Nephron progenitor cell (in vitro differentiated cells): ENCODE measurements around the gene CPT1B.

Source experiments
- DNase-seq: peaks from one replicate; pipeline ENCODE4 v3.0.0; 2021
- H3K27ac Mint-ChIP-seq: 2 replicates; pipeline ENCODE4 v1.8.0; 2021; ENCODE audit warnings: mild to moderate bottlenecking, moderate library complexity, mixed read lengths
- H3K27me3 Mint-ChIP-seq: 2 replicates; pipeline ENCODE4 v1.8.0; 2021; ENCODE audit warnings: mild to moderate bottlenecking, low read depth, mixed read lengths; ENCODE audit not compliant: poor library complexity
- H3K36me3 Mint-ChIP-seq: 2 replicates; pipeline ENCODE4 v1.8.0; 2021; ENCODE audit warnings: low read depth, mixed read lengths
- H3K4me1 Mint-ChIP-seq: 2 replicates; pipeline ENCODE4 v1.8.0; 2021; ENCODE audit warnings: mixed read lengths
- H3K4me3 Mint-ChIP-seq: 2 replicates; pipeline ENCODE4 v1.8.0; 2021; ENCODE audit warnings: mild to moderate bottlenecking, moderate library complexity, mixed read lengths
- H3K9me3 Mint-ChIP-seq: 2 replicates; pipeline ENCODE4 v1.8.0; 2021; ENCODE audit warnings: mild to moderate bottlenecking, moderate library complexity, mixed read lengths
- TF ChIP-seq, protein P1 (sequence below): fragments of 200-600 bp; sonication (generic); IDR thresholded peaks from 2 replicates; pipeline ENCODE4 v1.5.0; 2021; ENCODE audit warnings: antibody characterized with exemption

The CPT1B gene

DNA sequence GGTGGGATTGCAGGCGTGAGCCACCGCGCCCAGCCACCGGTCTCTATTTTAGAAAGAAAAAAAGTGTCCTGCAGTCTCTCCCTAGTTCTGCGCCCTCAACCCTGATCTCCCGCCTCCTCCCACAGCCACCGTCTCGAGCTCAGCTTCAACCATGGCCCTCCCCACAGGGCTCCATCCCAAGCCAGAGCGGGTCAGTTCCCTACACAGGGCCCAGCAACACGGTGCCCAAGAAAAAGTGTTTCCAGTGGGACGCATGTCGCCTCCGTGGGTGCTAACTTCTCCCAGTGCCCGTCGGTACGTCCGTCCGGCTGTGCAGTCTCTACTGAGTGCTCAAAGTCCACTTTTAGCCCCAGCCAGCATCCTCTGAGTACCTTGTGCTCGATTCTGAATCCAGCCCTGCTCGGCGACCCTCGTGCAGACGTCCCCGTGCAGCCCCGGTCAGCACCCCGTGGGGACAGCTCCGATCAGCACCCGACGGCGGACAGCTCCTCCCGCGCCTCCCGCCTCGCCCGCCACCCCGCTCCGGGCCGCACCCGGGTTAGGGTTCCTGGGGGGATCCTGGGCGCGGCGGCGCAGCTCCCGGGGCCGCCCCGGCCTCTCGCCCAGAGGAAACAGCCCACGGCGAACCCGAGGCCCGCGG lies 21.7 kb upstream of the CPT1B start:
- DNase-seq, result peak; percentile 95
- peaks cover 13% of the 10 kb centered on the region for H3K36me3 Mint-ChIP-seq

DNA sequence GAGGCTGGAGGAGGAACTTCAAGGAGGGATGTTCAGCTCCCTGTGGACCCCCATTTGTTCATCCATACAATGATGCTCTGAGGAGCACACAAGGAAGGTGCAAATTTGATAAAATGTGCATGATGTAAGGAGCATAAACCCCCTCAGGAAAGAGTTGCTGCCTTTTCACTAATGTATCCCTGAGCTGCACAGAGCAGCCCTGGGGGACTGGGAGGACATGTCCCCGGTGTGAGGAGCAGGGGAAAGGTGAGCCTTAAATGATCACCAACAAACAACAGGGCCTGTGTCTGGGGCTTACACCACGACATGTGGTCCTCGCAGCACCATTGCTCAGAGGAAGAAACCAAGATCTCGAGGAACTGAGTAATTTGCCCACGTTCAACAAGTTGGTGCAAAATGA lies 18.9 kb upstream of the CPT1B start:
- no peak overlapping the region for H3K4me3 Mint-ChIP-seq
- no peak overlapping the region for H3K27ac Mint-ChIP-seq

More for the DNA sequence above, 21.7 kb upstream of the CPT1B start:
- peaks cover 34% of the 10 kb centered on the region for H3K27me3 Mint-ChIP-seq
- TF ChIP-seq, protein P1, sequence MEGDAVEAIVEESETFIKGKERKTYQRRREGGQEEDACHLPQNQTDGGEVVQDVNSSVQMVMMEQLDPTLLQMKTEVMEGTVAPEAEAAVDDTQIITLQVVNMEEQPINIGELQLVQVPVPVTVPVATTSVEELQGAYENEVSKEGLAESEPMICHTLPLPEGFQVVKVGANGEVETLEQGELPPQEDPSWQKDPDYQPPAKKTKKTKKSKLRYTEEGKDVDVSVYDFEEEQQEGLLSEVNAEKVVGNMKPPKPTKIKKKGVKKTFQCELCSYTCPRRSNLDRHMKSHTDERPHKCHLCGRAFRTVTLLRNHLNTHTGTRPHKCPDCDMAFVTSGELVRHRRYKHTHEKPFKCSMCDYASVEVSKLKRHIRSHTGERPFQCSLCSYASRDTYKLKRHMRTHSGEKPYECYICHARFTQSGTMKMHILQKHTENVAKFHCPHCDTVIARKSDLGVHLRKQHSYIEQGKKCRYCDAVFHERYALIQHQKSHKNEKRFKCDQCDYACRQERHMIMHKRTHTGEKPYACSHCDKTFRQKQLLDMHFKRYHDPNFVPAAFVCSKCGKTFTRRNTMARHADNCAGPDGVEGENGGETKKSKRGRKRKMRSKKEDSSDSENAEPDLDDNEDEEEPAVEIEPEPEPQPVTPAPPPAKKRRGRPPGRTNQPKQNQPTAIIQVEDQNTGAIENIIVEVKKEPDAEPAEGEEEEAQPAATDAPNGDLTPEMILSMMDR, result no peak
- no peaks in the 10 kb centered on the region for H3K9me3 Mint-ChIP-seq
- H3K4me1 Mint-ChIP-seq, result peaks cover 22% of the 10 kb centered on the region
- H3K4me3 Mint-ChIP-seq, result peak overlapping the region; percentile 70
- H3K27ac Mint-ChIP-seq, result no peak overlapping the region

DNA sequence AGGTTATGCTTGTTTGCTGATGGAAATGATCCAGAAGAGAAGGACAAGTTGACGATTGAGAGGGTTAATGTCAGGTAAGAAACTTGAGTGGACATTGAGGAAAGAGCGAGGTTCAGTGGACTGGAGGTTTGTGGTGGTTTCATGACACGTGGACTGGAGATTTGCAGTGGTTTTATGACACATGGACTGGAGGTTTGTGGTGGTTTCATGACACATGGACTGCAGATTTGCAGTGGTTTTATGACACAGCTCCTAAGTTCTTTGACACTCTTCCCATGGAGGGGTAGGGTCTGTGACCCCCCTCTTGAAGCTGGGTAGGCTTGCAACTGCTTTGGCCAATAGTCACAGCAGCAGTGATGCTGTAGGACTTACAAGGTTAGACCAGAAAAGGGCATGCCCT lies 17.0 kb upstream of the CPT1B start:
- H3K27me3 Mint-ChIP-seq, result peaks cover 30% of the 10 kb centered on the region
- H3K36me3 Mint-ChIP-seq, result peaks cover 20% of the 10 kb centered on the region
- no peak overlapping the region for H3K4me3 Mint-ChIP-seq
- H3K4me1 Mint-ChIP-seq, result peaks cover 4% of the 10 kb centered on the region
- no peak for DNase-seq
- H3K9me3 Mint-ChIP-seq, result no peaks in the 10 kb centered on the region
- TF ChIP-seq, protein P1, result no peak
- H3K27ac Mint-ChIP-seq, result no peak overlapping the region

More for the DNA sequence above, 18.9 kb upstream of the CPT1B start:
- TF ChIP-seq, protein P1, result no peak
- peaks cover 19% of the 10 kb centered on the region for H3K36me3 Mint-ChIP-seq
- H3K4me1 Mint-ChIP-seq, result peaks cover 11% of the 10 kb centered on the region
- peaks cover 28% of the 10 kb centered on the region for H3K27me3 Mint-ChIP-seq
- no peaks in the 10 kb centered on the region for H3K9me3 Mint-ChIP-seq
- DNase-seq, result no peak

DNA sequence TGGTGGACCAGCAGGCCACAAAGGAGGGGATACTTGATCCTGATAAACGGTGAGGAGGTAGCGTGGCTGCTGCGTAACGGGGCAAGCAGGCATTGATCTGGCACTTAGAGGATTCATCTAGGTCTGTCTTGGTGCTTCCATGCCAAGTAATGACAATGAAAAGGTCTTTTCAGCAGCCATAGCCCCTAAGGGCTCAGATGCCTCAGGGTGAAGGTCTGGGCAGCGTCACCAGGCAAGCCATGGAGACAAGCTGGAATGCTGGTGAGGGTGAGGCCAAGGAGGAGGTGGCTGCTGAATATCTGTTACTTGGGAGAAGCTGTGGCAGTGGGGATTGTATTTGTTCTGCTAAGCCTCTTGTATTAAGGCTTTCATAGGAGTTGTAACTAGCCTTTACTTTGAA lies 9.2 kb upstream of the CPT1B start:
- no peak overlapping the region for H3K4me3 Mint-ChIP-seq
- DNase-seq, result no peak
- peaks cover 37% of the 10 kb centered on the region for H3K27me3 Mint-ChIP-seq
- H3K36me3 Mint-ChIP-seq, result peaks cover 4% of the 10 kb centered on the region
- no peak overlapping the region for H3K27ac Mint-ChIP-seq
- H3K4me1 Mint-ChIP-seq, result peaks cover 7% of the 10 kb centered on the region
- no peaks in the 10 kb centered on the region for H3K9me3 Mint-ChIP-seq
- TF ChIP-seq, protein P1, result no peak

DNA sequence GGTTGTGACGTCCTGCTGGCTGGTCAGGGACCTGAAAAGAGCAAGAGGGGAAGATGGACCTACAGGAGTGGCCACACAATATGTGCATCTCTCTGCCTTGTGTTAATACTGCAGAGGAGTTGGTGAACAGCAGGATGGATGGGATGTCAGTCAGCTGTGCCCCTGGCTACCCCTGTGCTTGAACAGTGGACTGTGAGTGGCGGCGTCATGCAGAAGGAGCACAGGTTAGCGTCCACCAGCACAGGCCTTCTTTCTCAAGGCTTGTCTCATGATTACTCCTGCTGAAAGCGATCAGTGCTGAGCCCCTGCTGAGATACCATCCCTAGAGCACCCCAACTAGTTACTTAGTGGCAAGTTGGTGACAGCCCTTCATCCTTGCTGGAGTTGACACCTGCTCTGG lies 8.2 kb upstream of the CPT1B start:
- Mint-ChIP-seq H3K36me3 (no peaks in the 10 kb centered on the region), H3K4me3 (no peak overlapping the region), H3K4me1 (peaks cover 13% of the 10 kb centered on the region), H3K9me3 (no peaks in the 10 kb centered on the region), H3K27me3 (peaks cover 37% of the 10 kb centered on the region), H3K27ac (no peak overlapping the region)
- TF ChIP-seq, protein P1, result no peak
- DNase-seq, result no peak

DNA sequence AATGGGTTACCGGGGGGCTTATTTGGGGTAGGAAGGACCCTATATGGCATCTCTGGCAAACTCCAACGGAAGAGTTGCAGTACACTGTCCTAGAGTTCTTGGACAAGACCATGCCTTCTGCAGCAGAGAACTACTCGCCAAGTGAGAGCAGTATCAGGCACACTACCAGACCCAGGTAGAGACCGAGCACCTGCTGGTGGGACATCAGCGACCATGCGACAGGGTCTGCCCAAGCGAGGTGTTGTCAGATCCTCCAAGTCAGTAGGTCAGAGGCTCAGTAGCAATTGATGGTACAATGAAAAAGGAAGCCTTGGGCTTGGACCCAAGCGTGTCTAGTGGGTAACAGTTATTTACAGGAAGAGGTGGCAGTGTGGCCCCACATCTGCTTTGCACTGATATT lies 7.6 kb upstream of the CPT1B start:
- TF ChIP-seq, protein P1, result no peak
- no peak overlapping the region for H3K27ac Mint-ChIP-seq
- H3K4me1 Mint-ChIP-seq, result peaks cover 14% of the 10 kb centered on the region
- H3K27me3 Mint-ChIP-seq, result peaks cover 35% of the 10 kb centered on the region
- no peak for DNase-seq
- H3K4me3 Mint-ChIP-seq, result no peak overlapping the region
- no peaks in the 10 kb centered on the region for H3K9me3 Mint-ChIP-seq
- H3K36me3 Mint-ChIP-seq, result no peaks in the 10 kb centered on the region
